Kidney (tissue), 14 donors: Measurements from ENCODE around the gene BET1L. TPM values are rescaled to one million over a fixed set of nuclear protein-coding genes. Genes with fewer than 3 reads are reported as not detected.
A peak's percentile ranks its signal among the peaks of the same experiment; 100 is the strongest.

Source experiments
- DNase-seq, 5 donors: peaks; one replicate each; pipeline ENCODE4 v3.0.0-alpha.2; 2013 to 2020
- FAIRE-seq: peaks from 2 replicates; lab custom pipeline; 2012; peaks lifted over from hg19 to GRCh38; lab: Jason Lieb, UNC
- H3K27ac ChIP-seq, 2 donors: one replicate each; pipeline ENCODE4 v1.7.0; 2013; ENCODE audit warnings: low read depth in 2 of 2, low read length in 2 of 2, inconsistent platforms in 1 of 2
- H3K27me3 ChIP-seq: one replicate; pipeline ENCODE4 v1.7.1; 2013; ENCODE audit warnings: low read length, inconsistent platforms; ENCODE audit not compliant: control insufficient read depth, insufficient read depth
- H3K36me3 ChIP-seq, 3 donors: one replicate each; pipeline versions ENCODE4 v1.7.0 to v1.7.1; 2013; ENCODE audit warnings: low read length in 3 of 3, control low read depth in 1 of 3, inconsistent platforms in 1 of 3; ENCODE audit not compliant: insufficient read depth in 3 of 3, control insufficient read depth in 2 of 3
- H3K4me1 ChIP-seq, 3 donors: one replicate each; pipeline versions ENCODE4 v1.7.0 to v1.7.1; 2013; ENCODE audit warnings: low read length in 3 of 3, inconsistent platforms in 1 of 3, low read depth in 1 of 3; ENCODE audit not compliant: control insufficient read depth in 2 of 3, insufficient read depth in 2 of 3
- H3K4me3 ChIP-seq, 3 donors: one replicate each; pipeline versions ENCODE4 v1.7.0 to v1.8.1; 2013; ENCODE audit warnings: low read length in 3 of 3, control low read depth in 1 of 3, inconsistent platforms in 1 of 3
- H3K9ac ChIP-seq, 3 donors: one replicate each; pipeline versions ENCODE4 v1.7.0 to v1.7.1; 2013; ENCODE audit warnings: low read length in 3 of 3, control low read depth in 1 of 3, inconsistent platforms in 1 of 3
- H3K9me3 ChIP-seq, 3 donors: one replicate each; pipeline versions ENCODE4 v1.7.0 to v1.7.1; 2013; ENCODE audit warnings: low read length in 3 of 3, control low read depth in 1 of 3, inconsistent platforms in 1 of 3; ENCODE audit not compliant: control insufficient read depth in 2 of 3, insufficient read depth in 1 of 3
- intact Hi-C: fragments of 100-400 bp; cut with DNase I; formaldehyde crosslinking; loops from one replicate; pipeline ENCODE4 v1.11.1; 2022
- polyA plus RNA-seq: library from polyadenylated mRNA; stranded (reverse); fragments of 350-450 nt; fragmentation: Illumina TruSeq; extraction: RNeasy Lipid Tissue Mini Kit (QIAGEN cat#74804); gene quantifications from one replicate; pipeline ENCODE4 v1.2.3, GENCODE V29; 2014; ENCODE audit warnings: low read depth, low replicate concordance; ENCODE audit not compliant: insufficient read depth
- total RNA-seq: library from RNA; stranded (reverse); fragmentation: NEBNext Ultra II Directional; extraction: Animal tissue kit (Norgen Biotek cat#: 25700); gene quantifications from one replicate; pipeline ENCODE4 v1.2.1, GENCODE V29; 2021
- TF ChIP-seq, protein P1 (sequence below): IDR thresholded peaks from 3 replicates; pipeline ENCODE4 v1.5.1; 2012; ENCODE audit warnings: mild to moderate bottlenecking, moderate library complexity, borderline replicate concordance; ENCODE audit not compliant: insufficient read depth; ENCODE audit errors: extremely low read depth
- donor health status: control.
- donor health status: control.
- donor health status: control.
- donor health status: control.
- donor health status: control.
- donor health status: DM: yes; HTN: yes; CAD: no.
- donor health status: Normal renal cell carcinoma (clear cell type).

BET1L gene
- total and polyA plus RNA-seq, 2 donors from 2014 or later: 43.9 to 56.5 TPM

DNA sequence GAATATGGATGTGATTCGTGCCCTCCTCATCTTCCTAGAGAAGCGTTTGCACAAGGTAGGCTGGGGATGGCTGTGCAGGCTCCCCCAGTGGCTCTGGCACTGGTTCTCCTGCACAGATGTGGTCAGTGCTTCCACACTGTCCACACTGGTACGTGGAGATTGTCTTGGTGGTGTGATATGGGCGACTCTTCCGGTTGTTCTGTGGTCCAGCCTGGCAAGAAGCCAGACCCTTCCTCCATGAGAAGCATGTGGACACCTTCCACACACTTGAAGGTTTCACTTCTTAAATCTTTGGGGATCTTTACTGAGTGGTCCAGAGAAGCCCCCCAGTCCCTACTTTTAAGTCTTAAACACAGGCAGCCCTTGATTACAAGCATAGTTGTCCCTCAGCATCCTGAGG, 4.1 kb upstream of the BET1L start:
- intact Hi-C loops: no loop called here
- Histone ChIP-seq H3K27ac (no peak overlapping the region), H3K4me3 (no peak overlapping the region), H3K36me3 (peaks cover 2 to 52% (median 42%) of the 10 kb centered on the region in 3 donors), H3K4me1 (peaks cover 0 to 25% (median 6%) of the 10 kb centered on the region in 3 donors), H3K9me3 (no peaks in the 10 kb centered on the region), H3K9ac (no peak overlapping the region), H3K27me3 (no peaks in the 10 kb centered on the region)
- DNase-seq (peak in 1 of 5 donors; percentile 36), FAIRE-seq (no peak)
- TF ChIP-seq, protein P1, sequence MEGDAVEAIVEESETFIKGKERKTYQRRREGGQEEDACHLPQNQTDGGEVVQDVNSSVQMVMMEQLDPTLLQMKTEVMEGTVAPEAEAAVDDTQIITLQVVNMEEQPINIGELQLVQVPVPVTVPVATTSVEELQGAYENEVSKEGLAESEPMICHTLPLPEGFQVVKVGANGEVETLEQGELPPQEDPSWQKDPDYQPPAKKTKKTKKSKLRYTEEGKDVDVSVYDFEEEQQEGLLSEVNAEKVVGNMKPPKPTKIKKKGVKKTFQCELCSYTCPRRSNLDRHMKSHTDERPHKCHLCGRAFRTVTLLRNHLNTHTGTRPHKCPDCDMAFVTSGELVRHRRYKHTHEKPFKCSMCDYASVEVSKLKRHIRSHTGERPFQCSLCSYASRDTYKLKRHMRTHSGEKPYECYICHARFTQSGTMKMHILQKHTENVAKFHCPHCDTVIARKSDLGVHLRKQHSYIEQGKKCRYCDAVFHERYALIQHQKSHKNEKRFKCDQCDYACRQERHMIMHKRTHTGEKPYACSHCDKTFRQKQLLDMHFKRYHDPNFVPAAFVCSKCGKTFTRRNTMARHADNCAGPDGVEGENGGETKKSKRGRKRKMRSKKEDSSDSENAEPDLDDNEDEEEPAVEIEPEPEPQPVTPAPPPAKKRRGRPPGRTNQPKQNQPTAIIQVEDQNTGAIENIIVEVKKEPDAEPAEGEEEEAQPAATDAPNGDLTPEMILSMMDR: no peak

DNA sequence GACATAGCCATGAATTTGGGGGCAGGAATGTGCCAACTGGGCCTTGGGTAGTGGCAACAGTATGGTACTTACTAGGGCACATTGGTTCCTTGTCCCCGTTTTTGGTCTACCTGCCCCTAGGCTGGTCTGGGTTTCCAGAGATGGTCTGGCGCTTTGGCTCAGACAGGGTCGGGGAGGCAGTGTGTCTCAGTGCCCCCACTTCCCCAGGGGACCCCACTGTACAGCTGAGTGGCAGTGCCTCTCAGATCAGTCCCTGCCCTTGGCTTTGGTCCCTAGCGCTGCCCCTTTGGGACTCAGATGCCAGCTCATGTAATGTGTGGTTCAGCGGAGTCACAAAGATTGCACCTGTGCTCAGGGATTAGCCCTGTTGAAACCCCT, 3.6 kb upstream of the BET1L start:
- intact Hi-C loops: no loop called here
- DNase-seq: peak in 1 of 5 donors; percentile 47
- peak overlapping the region in 1 of 3 donors; percentile 10 for H3K9ac ChIP-seq
- peaks cover 0 to 30% (median 10%) of the 10 kb centered on the region in 3 donors for H3K4me1 ChIP-seq
- TF ChIP-seq, protein P1: no peak
- no peak overlapping the region for H3K4me3 ChIP-seq
- FAIRE-seq: no peak
- H3K27ac ChIP-seq: no peak overlapping the region
- H3K27me3 ChIP-seq: no peaks in the 10 kb centered on the region
- peaks cover 2 to 52% (median 41%) of the 10 kb centered on the region in 3 donors for H3K36me3 ChIP-seq
- H3K9me3 ChIP-seq: no peaks in the 10 kb centered on the region

DNA sequence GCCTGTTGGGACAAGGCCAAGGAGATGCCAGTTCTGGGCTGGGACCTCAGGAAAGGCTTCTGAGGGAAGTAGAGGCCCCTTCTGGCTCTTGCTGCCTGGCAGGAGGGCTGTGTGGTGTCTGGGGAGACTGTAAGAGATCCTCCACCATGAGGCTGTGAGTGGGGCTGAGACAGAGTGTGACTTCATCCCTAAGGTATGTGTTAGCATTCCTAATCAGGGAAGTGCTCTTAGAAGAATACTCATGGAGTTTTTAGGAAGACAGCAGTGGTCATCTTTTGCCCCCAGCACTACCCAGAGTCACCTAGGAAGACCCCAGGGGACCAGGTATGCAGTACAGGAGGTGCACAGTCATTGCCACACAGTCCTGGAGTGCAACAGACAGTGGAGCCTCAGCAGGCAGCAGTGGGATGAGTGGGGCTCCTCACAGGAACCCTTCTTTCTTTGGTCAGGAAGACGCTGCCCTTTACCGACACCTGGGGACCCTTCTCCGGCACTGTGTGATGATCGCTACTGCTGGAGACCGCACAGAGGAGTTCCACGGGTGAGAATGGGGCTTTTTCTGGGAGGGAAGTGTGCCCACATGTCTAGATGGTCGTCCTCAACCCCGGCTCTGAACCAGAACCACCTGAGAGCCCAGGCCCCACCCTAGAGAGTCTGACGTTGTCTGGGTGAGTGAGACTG, 3.1 kb upstream of the BET1L start:
- no peak for FAIRE-seq
- Histone ChIP-seq H3K9me3 (no peaks in the 10 kb centered on the region), H3K4me3 (no peak overlapping the region), H3K9ac (peak overlapping the region in 1 of 3 donors; percentile 10), H3K4me1 (peaks cover 0 to 36% (median 15%) of the 10 kb centered on the region in 3 donors), H3K27ac (no peak overlapping the region), H3K27me3 (no peaks in the 10 kb centered on the region), H3K36me3 (peaks cover 2 to 52% (median 43%) of the 10 kb centered on the region in 3 donors)
- TF ChIP-seq, protein P1: no peak
- intact Hi-C loops: no loop called here
- peak in 1 of 5 donors; percentile 39 for DNase-seq
